Lower leg skin (tissue), 4 donors: ENCODE results near the gene LINGO3. TPM values are rescaled to one million over a fixed set of nuclear protein-coding genes. Genes with fewer than 3 reads are reported as not detected.
"Not testable (repeated sequence)": the region's sequence is repeated elsewhere in the genome, so short reads cannot be mapped to it uniquely, and the experiment has no call there.

Experiments used
- DNase-seq, 2 donors: peaks; one replicate each; pipeline ENCODE4 v3.0.0-alpha.2; 2019; ENCODE audit warnings: low spot score in 2 of 2
- H3K4me3 ChIP-seq: fragments of 200-600 bp; sonication (generic); 2 replicates; pipeline ENCODE4 v1.5.1; 2017; ENCODE audit warnings: mild to moderate bottlenecking, low read depth; ENCODE audit not compliant: poor library complexity, severe bottlenecking
- CTCF ChIP-seq, 3 donors: fragments of 450-650 bp; IDR thresholded peaks; one replicate each; pipeline ENCODE4 v1.5.1; 2016; ENCODE audit warnings: antibody characterized with exemption in 3 of 3, mild to moderate bottlenecking in 3 of 3, moderate library complexity in 2 of 3
- POLR2A ChIP-seq, 2 donors: fragments of 450-650 bp; IDR thresholded peaks; one replicate each; pipeline ENCODE4 v1.6.1; 2016 to 2017; ENCODE audit warnings: antibody characterized with exemption in 2 of 2, mild to moderate bottlenecking in 1 of 2, moderate library complexity in 1 of 2
- WGBS, 2 donors: methylation state at CpG; one replicate each; pipeline ENCODE4 v1.1.5; 2018; 5-methylcytosine and 5-hydroxymethylcytosine counted together
- intact Hi-C: fragments of 100-400 bp; cut with DNase I; formaldehyde crosslinking; loops from one replicate; pipeline ENCODE4 v1.15.0; 2023; ENCODE audit warnings: low total_unique reads
- total RNA-seq, 4 donors: library from RNA; depleted of rRNA; stranded (reverse); fragments of >200 nt; gene quantifications; one replicate each; pipeline ENCODE4 v1.1.0, GENCODE V29; 2016

The LINGO3 gene
- total RNA-seq, 4 donors from 2014 or later = 0.26 TPM; not detected in 3

GRCh38 chr19:2286402-2287140, 21.4 kb downstream of the LINGO3 start:
- TF ChIP-seq CTCF (IDR thresholded peaks at IDR 0.05) (no peak), POLR2A (IDR thresholded peaks at IDR 0.05) (no peak)
- H3K4me3 ChIP-seq = no peak overlapping the region
- 88 to 95% methylated on average over 20 of the region's 20 CpGs for WGBS, 2 donors
- DNase-seq = no peak
- intact Hi-C loops = no loop called here

GRCh38 chr19:2283835-2284507, 24.0 kb downstream of the LINGO3 start:
- WGBS, 2 donors = 96 to 97% methylated on average over 8 of the region's 8 CpGs

GRCh38 chr19:2282862-2283237, 25.1 kb downstream of the LINGO3 start:
- TF ChIP-seq CTCF (IDR thresholded peaks at IDR 0.05) = no peak
- no peak for TF ChIP-seq POLR2A (IDR thresholded peaks at IDR 0.05)
- intact Hi-C loops = no loop called here
- H3K4me3 ChIP-seq = no peak overlapping the region
- 80 to 84% methylated on average over 11 of the region's 11 CpGs for WGBS, 2 donors
- no peak for DNase-seq

More at GRCh38 chr19:2283835-2284507, 24.0 kb downstream of the LINGO3 start:
- H3K4me3 ChIP-seq = no peak overlapping the region
- no peak for TF ChIP-seq POLR2A (IDR thresholded peaks at IDR 0.05)
- TF ChIP-seq CTCF (IDR thresholded peaks at IDR 0.05) = no peak
- intact Hi-C loops = no loop called here
- no peak for DNase-seq

- intact Hi-C loops = no loop called here
- H3K4me3 ChIP-seq = no peak within 1 kb of the TSS
- peak; percentile 66 to 96 for DNase-seq
- TF ChIP-seq CTCF (IDR thresholded peaks at IDR 0.05) = no peak
- TF ChIP-seq POLR2A (IDR thresholded peaks at IDR 0.05) = no peak
- WGBS, 2 donors = 35 to 40% methylated on average over 25 of the region's 41 CpGs
Observed at GRCh38 chr19:2282062-2282861, 25.7 kb downstream of the LINGO3 start, which contains the start of gene PEAK3. Gene PEAK3, minus strand, starts transcription at chr19:2282175. Its CDS starts 1,244 bp downstream, at chr19:2280931.

- DNase-seq, intact Hi-C loops, H3K4me3 ChIP-seq: not testable (repeated sequence)
- WGBS, 2 donors = 27 to 45% methylated on average over 4 to 15 of the region's 16 CpGs
Observed at GRCh38 chr19:2281265-2282061, 26.5 kb downstream of the LINGO3 start.
